GM12875 (cell line): Measurements from ENCODE around the gene DCDC2.
"Not testable (repeated sequence)": the region's sequence is repeated elsewhere in the genome, so short reads cannot be mapped to it uniquely, and the experiment has no call there.

Experiments
- H3K4me3 ChIP-seq: one replicate; pipeline ENCODE4 v1.5.1; 2011; ENCODE audit warnings: low read depth, low read length, control low read depth
- CTCF ChIP-seq: IDR thresholded peaks from 2 replicates; pipeline ENCODE4 v1.5.1; 2011; ENCODE audit warnings: low read depth, mild to moderate bottlenecking, control low read depth, inconsistent platforms, low read length, moderate library complexity, borderline replicate concordance; ENCODE audit not compliant: insufficient read depth

Gene DCDC2

GRCh38 chr6:24226541-24226940 is 131.3 kb downstream of the DCDC2 start:
- H3K4me3 ChIP-seq: no peak overlapping the region
- no peak for TF ChIP-seq CTCF

- TF ChIP-seq CTCF: no peak
- H3K4me3 ChIP-seq: no peak overlapping the region
These were observed 132.0 kb downstream of the DCDC2 start for GRCh38 chr6:24225838-24226237.

- H3K4me3 ChIP-seq: no peak overlapping the region
- TF ChIP-seq CTCF: no peak
These were observed 134.5 kb downstream of the DCDC2 start for GRCh38 chr6:24223115-24223919.

GRCh38 chr6:24219670-24220069 is 138.2 kb downstream of the DCDC2 start:
- TF ChIP-seq CTCF: no peak
- H3K4me3 ChIP-seq: no peak overlapping the region

GRCh38 chr6:24214984-24215383 is 142.9 kb downstream of the DCDC2 start:
- no peak for TF ChIP-seq CTCF
- H3K4me3 ChIP-seq: no peak overlapping the region

GRCh38 chr6:24207413-24207812 is 150.4 kb downstream of the DCDC2 start:
- no peak overlapping the region for H3K4me3 ChIP-seq
- TF ChIP-seq CTCF: no peak

- peak; percentile 24; the same call in 1 of the 2 replicates for TF ChIP-seq CTCF
- H3K4me3 ChIP-seq: no peak overlapping the region
These were observed 152.8 kb downstream of the DCDC2 start for GRCh38 chr6:24205020-24205492.

- not testable (repeated sequence) for H3K4me3 ChIP-seq
These were observed 153.7 kb downstream of the DCDC2 start for GRCh38 chr6:24204113-24204512.
